Epithelial cell of esophagus (primary cell): ENCODE data around the gene NUDT22.

Experiments used
- DNase-seq: peaks from one replicate; pipeline ENCODE4 v3.0.0; 2010; ENCODE audit warnings: low read depth
- H3K4me3 ChIP-seq: 2 replicates; pipeline ENCODE4 v1.5.1; 2011; ENCODE audit warnings: mild to moderate bottlenecking, low read length, control low read depth
- TF ChIP-seq, protein P1 (sequence below): IDR thresholded peaks from 2 replicates; pipeline ENCODE4 v1.5.1; 2011; ENCODE audit warnings: low read depth, mild to moderate bottlenecking, low read length, control low read depth, inconsistent platforms; ENCODE audit not compliant: insufficient read depth; ENCODE audit errors: missing control alignments

Gene NUDT22

DNA sequence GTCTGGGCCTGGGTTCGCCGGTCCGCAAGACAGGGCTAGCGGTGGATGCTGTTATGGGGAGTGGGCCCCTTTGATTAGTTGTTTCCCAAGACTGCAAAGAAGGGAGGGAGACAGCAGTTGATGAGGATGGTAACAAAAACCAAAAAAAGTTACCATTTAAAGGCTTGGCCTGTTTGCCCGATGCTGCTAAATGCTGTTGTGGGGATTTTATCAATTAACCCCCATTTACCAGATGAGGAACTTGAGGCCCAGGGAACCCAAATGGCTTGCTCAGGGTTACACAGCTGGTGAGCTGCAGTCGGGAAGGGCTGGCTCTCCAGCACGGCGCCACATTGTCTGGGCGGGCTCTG is 3.4 kb upstream of the NUDT22 start:
- no peak overlapping the region for H3K4me3 ChIP-seq
- no peak for DNase-seq
- TF ChIP-seq, protein P1, sequence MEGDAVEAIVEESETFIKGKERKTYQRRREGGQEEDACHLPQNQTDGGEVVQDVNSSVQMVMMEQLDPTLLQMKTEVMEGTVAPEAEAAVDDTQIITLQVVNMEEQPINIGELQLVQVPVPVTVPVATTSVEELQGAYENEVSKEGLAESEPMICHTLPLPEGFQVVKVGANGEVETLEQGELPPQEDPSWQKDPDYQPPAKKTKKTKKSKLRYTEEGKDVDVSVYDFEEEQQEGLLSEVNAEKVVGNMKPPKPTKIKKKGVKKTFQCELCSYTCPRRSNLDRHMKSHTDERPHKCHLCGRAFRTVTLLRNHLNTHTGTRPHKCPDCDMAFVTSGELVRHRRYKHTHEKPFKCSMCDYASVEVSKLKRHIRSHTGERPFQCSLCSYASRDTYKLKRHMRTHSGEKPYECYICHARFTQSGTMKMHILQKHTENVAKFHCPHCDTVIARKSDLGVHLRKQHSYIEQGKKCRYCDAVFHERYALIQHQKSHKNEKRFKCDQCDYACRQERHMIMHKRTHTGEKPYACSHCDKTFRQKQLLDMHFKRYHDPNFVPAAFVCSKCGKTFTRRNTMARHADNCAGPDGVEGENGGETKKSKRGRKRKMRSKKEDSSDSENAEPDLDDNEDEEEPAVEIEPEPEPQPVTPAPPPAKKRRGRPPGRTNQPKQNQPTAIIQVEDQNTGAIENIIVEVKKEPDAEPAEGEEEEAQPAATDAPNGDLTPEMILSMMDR = no peak

DNA sequence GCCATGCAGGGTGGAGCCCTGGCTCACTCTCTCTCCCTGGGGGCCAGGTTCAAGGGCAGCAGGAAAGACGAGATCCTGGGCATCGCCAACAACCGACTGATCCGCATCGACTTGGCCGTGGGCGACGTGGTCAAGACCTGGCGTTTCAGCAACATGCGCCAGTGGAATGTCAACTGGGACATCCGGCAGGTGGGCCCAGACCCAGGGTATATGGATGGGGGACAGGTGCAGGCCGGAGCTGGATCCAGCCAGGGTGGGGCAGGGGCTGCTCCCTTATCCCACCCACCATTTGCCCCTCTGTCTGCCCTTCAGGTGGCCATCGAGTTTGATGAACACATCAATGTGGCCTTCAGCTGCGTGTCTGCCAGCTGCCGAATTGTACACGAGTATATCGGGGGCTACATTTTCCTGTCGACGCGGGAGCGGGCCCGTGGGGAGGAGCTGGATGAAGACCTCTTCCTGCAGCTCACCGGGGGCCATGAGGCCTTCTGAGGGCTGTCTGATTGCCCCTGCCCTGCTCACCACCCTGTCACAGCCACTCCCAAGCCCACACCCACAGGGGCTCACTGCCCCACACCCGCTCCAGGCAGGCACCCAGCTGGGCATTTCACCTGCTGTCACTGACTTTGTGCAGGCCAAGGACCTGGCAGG is 2.9 kb upstream of the NUDT22 start:
- no peak for DNase-seq
- TF ChIP-seq, protein P1 = no peak

DNA sequence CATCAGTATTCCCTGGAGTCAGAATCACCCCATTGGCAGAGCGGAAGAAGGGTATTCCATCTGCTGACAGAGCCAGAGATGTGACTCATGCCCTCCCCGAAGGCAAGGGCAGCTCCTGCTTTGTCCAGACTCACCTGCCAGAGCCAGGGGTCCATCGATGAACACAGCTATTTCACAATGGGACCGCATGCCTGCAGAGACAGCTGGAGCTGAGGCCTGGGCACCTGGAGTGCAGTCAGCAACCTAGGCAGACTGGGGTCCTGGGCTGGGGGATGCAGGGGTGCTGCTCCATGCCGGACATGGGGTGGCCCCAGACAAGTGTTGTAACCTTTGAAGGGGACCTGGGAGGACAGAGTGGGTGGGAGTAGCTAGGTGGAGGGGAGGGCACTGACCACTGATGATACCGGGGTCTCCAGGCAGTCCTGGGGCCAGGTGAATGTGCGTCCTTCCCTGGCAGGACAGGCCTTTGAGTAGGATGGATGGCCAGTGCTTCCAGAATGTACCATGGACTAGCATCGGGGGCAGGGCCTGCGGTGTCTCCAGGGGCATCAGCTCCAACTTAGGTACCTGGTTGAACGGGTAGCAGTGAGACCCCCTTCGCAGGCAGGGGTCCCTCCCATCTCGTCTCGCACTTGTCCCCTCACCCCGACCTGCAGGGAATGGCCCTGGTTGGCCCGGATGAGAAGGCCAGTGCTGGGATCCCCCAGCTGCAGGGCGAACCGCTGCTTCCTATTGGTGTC is 1.8 kb upstream of the NUDT22 start:
- peak; percentile 75 for DNase-seq
- H3K4me3 ChIP-seq = no peak overlapping the region
- TF ChIP-seq, protein P1 = no peak

More for the DNA sequence above, 2.9 kb upstream of the NUDT22 start:
- no peak overlapping the region for H3K4me3 ChIP-seq

DNA sequence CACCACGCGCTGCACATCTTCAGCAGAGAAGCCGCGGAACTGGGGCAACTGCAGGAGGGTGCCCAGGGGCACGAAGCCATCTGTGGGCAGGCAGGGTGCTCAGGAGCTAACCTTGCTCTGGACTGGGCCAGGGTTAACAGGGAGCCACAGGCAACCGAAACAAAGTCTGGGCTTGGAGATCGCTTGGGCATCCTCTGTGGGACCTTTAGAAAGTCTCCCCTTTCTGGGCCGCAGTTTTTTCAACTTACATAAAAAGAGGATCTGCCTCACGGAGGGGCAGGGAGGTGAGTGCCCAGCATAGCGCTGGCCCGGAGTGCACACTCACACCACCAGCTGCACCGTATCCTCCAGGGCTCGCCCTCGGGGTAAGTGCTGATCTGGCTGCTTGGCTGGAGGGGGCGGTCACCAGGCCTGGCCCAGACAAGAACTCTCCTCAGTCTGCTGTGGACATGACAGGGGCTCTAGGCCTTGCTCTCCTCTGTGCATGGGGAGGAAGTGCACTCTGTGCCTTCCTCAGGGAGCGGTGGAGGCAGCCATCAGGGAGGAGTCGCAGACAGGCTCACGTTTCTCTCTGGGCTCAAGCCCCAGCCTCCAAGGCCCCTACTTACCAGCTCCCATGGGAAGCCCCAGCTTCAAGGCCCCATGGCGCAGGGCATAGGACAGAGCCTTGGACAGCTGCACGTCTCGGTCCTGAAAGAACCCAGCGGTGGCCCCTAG is 1.0 kb upstream of the NUDT22 start:
- TF ChIP-seq, protein P1 = no peak
- peak overlapping the region; percentile 74 for H3K4me3 ChIP-seq
- DNase-seq = no peak

DNA sequence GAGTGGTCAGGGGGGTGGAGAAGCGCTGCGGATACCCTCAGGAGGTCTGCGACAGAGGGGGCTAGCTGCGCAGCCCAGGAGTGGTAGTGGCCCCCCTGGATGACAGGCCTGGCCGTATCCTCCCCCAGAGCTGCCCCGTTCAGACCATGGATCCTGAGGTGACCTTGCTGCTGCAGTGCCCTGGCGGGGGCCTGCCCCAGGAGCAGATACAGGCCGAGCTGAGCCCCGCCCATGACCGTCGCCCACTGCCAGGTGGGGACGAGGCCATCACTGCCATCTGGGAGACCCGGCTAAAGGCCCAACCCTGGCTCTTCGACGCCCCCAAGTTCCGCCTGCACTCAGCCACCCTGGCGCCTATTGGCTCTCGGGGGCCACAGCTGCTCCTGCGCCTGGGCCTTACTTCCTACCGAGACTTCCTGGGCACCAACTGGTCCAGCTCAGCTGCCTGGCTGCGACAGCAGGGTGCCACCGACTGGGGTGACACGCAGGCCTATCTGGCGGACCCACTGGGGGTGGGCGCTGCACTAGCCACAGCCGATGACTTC is 505 bp downstream of the NUDT22 start:
- H3K4me3 ChIP-seq = peak overlapping the region; percentile 74
- no peak for DNase-seq
- TF ChIP-seq, protein P1 = no peak

DNA sequence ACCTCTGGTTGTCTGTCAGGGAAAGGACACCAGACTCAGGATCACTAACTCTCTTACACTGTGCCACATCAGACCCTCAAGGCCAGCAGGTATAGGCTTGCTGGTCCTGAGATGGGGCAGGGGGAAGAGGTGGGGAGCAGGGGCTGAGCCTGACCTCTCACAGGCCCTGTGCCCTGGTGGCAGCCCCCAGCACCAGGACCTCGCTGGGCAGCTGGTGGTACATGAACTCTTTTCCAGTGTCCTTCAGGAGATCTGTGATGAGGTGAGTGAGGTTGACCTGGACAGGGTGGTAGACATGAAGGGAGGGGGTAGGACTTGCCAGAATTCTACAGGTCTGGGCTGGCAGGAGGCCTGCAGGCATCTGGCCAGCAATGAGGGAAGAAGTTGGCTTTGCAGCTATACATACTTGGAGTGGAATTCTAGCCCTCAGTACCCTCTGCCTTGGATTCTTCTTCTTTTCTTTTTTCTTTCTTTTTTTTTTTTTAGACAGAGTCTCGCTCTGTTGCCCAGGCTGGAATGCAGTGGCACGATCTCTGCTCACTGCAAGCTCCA is 1.4 kb downstream of the NUDT22 start:
- DNase-seq = peak; percentile 71
- TF ChIP-seq, protein P1 = no peak
- H3K4me3 ChIP-seq = peak overlapping the region; percentile 74
